Sigmoid colon (tissue), 4 donors: Measurements from ENCODE around the gene TMEM114.

Source experiments
- EP300 ChIP-seq, 4 donors: sonication (generic); formaldehyde crosslinking; IDR thresholded peaks; one replicate each; pipeline ENCODE4 v1.6.1; 2017; ENCODE audit warnings: antibody characterized with exemption in 4 of 4
- POLR2A ChIP-seq, 2 donors: fragments of 450-650 bp; IDR thresholded peaks; one replicate each; pipeline ENCODE4 v1.6.1; 2016; ENCODE audit warnings: antibody characterized with exemption in 2 of 2, mild to moderate bottlenecking in 2 of 2, moderate library complexity in 2 of 2
- POLR2AphosphoS5 ChIP-seq, 4 donors: sonication (generic); formaldehyde crosslinking; IDR thresholded peaks; one replicate each; pipeline ENCODE4 v1.6.1; 2017; ENCODE audit warnings: antibody characterized with exemption in 4 of 4
- TF ChIP-seq, protein P1 (sequence below), 4 experiments: fragments of 450-650 bp in 3 of 4; fragments of 200-600 bp in 1 of 4; IDR thresholded peaks; one replicate each; pipeline ENCODE4 v1.5.1; 2016 to 2019; ENCODE audit warnings: antibody characterized with exemption in 4 of 4, mild to moderate bottlenecking in 3 of 4, moderate library complexity in 2 of 4

DNA sequence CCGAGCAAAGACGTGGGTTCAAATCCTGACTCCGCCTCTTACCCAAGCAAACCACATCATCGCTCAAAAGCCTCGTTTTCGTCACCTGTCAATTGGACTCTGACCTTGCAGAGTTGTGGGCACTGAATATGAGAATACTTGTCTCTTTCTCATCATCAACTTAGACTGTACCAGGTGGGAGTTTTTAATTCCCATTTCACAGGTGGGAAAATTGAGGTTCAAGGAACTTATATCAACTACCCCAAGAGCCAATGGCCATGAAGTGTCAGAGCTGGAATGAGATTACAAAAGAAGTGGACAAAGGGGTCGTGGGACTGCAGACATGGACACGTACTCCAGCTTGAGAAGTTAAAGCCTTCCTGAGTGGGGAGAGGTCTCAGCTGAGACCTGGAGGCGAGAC, 10.8 kb downstream of the TMEM114 start:
- TF ChIP-seq POLR2AphosphoS5 (IDR thresholded peaks at IDR 0.05) = no peak
- TF ChIP-seq, protein P1, sequence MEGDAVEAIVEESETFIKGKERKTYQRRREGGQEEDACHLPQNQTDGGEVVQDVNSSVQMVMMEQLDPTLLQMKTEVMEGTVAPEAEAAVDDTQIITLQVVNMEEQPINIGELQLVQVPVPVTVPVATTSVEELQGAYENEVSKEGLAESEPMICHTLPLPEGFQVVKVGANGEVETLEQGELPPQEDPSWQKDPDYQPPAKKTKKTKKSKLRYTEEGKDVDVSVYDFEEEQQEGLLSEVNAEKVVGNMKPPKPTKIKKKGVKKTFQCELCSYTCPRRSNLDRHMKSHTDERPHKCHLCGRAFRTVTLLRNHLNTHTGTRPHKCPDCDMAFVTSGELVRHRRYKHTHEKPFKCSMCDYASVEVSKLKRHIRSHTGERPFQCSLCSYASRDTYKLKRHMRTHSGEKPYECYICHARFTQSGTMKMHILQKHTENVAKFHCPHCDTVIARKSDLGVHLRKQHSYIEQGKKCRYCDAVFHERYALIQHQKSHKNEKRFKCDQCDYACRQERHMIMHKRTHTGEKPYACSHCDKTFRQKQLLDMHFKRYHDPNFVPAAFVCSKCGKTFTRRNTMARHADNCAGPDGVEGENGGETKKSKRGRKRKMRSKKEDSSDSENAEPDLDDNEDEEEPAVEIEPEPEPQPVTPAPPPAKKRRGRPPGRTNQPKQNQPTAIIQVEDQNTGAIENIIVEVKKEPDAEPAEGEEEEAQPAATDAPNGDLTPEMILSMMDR (IDR thresholded peaks at IDR 0.05) = no peak
- TF ChIP-seq POLR2A (IDR thresholded peaks at IDR 0.05) = no peak
- TF ChIP-seq EP300 (IDR thresholded peaks at IDR 0.05) = no peak
